Measurements from ENCODE around the gene FAM240B. TPM values are rescaled to one million over a fixed set of nuclear protein-coding genes. Genes with fewer than 3 reads are reported as not detected.

Gene FAM240B
- total and polyA plus RNA-seq, 2 experiments from 2014 or later = not detected

DNA sequence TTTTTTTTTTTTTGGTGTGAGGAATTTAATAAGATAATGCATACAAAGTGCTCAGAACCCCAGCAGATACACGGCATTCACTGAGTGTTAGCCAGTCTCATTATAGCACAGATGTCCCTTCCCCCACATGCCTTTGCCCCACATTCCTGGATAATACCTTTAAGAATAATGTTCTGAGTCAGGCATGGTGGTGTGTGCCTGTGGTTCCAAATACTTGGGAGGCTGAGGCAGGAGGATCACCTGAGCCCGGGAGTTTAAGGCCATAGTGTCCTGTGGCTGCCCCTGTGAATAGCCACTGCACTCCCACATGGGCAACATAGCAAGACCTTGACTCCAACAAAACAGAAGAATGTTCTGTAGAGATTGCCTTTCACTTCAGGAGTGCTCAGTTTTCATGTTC lies 75.3 kb downstream of the FAM240B start:
- 38% methylated on average over 2 of the region's 2 CpGs for WGBS (ENCODE audit: low lambda C conversion rate, missing lambda C conversion rate)

More for the DNA sequence above, 75.3 kb downstream of the FAM240B start:
- Histone ChIP-seq H3K27ac (no peak overlapping the region), H4K20me1 (ENCODE audit: insufficient read depth, poor library complexity, severe bottlenecking) (no peaks in the 10 kb centered on the region), H3K4me3 (no peak overlapping the region), H3K9me2 (replicated peaks; ENCODE audit: insufficient read depth) (no peaks in the 10 kb centered on the region), H3K4me2 (no peak overlapping the region), H3K27me3 (no peaks in the 10 kb centered on the region), H3K4me1 (ENCODE audit: insufficient read depth) (no peaks in the 10 kb centered on the region), H2AFZ (no peak overlapping the region), H3K79me2 (no peaks in the 10 kb centered on the region), H3K36me3 (replicated peaks; ENCODE audit: insufficient read depth, low read depth) (no peaks in the 10 kb centered on the region), H3K9me3 (ENCODE audit: low read depth) (no peaks in the 10 kb centered on the region)
- no peak for DNase-seq (ENCODE audit: low spot score)
- TF ChIP-seq, protein P1, sequence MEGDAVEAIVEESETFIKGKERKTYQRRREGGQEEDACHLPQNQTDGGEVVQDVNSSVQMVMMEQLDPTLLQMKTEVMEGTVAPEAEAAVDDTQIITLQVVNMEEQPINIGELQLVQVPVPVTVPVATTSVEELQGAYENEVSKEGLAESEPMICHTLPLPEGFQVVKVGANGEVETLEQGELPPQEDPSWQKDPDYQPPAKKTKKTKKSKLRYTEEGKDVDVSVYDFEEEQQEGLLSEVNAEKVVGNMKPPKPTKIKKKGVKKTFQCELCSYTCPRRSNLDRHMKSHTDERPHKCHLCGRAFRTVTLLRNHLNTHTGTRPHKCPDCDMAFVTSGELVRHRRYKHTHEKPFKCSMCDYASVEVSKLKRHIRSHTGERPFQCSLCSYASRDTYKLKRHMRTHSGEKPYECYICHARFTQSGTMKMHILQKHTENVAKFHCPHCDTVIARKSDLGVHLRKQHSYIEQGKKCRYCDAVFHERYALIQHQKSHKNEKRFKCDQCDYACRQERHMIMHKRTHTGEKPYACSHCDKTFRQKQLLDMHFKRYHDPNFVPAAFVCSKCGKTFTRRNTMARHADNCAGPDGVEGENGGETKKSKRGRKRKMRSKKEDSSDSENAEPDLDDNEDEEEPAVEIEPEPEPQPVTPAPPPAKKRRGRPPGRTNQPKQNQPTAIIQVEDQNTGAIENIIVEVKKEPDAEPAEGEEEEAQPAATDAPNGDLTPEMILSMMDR (IDR thresholded peaks at IDR 0.05; ENCODE audit: poor library complexity) = no peak
- TF ChIP-seq EZH2phosphoT487 (IDR thresholded peaks at IDR 0.05; ENCODE audit: low read depth, severe bottlenecking, unreplicated experiment) (no peak), EZH2 (IDR thresholded peaks at IDR 0.05; ENCODE audit: borderline replicate concordance) (no peak)

Small RNA genes within 50 kb of the gene (small RNA-seq; reads per million reads assigned to genes)
- not detected for gene RNU6-765P

Other genes with a start within 250 kb of the FAM240B start
- gene ANKRD18A, start 99.5 kb downstream of the FAM240B start, total RNA-seq = 0.08 and 0.53 TPM in 2 replicates
- gene ANKRD18A, start 99.5 kb downstream of the FAM240B start, polyA plus RNA-seq = 0.36 and 0.59 TPM in 2 replicates

Data from hepatocyte (in vitro differentiated cells).